ENCODE results near the gene WDR33.

Gene WDR33

DNA sequence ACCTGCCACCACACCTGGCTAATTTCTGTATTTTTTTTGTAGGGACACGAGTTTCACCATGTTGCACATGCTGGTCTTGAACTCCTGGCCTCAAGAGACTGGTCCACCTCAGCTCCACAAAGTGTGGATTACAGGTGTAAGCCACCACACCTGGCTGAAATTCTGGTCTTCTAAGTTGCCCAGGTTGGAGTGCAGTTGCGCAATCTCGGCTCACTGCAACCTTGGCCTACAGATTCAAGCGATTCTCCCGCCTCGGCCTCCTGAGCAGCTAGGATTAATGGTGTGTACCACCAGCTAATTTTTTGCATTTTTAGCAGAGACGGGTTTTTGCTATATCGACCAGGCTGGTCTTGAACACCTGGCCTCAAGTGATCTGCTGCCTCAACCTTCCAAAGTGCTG is 41.4 kb upstream of the WDR33 start:
- Histone ChIP-seq H3K9me3 (no peaks in the 10 kb centered on the region), H3K27me3 (no peaks in the 10 kb centered on the region), H3K27ac (no peak overlapping the region), H3K4me3 (no peak overlapping the region), H3K36me3 (peaks cover 20 to 54% (median 49%) of the 10 kb centered on the region in 3 donors), H3K4me1 (peaks cover 3 to 27% (median 16%) of the 10 kb centered on the region in 4 donors)
- TF ChIP-seq, protein P1, sequence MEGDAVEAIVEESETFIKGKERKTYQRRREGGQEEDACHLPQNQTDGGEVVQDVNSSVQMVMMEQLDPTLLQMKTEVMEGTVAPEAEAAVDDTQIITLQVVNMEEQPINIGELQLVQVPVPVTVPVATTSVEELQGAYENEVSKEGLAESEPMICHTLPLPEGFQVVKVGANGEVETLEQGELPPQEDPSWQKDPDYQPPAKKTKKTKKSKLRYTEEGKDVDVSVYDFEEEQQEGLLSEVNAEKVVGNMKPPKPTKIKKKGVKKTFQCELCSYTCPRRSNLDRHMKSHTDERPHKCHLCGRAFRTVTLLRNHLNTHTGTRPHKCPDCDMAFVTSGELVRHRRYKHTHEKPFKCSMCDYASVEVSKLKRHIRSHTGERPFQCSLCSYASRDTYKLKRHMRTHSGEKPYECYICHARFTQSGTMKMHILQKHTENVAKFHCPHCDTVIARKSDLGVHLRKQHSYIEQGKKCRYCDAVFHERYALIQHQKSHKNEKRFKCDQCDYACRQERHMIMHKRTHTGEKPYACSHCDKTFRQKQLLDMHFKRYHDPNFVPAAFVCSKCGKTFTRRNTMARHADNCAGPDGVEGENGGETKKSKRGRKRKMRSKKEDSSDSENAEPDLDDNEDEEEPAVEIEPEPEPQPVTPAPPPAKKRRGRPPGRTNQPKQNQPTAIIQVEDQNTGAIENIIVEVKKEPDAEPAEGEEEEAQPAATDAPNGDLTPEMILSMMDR (IDR thresholded peaks at IDR 0.05): no peak
- intact Hi-C loops (cut with DNase I; ENCODE audit: low total_unique reads): no loop called here
- DNase-seq: no peak

DNA sequence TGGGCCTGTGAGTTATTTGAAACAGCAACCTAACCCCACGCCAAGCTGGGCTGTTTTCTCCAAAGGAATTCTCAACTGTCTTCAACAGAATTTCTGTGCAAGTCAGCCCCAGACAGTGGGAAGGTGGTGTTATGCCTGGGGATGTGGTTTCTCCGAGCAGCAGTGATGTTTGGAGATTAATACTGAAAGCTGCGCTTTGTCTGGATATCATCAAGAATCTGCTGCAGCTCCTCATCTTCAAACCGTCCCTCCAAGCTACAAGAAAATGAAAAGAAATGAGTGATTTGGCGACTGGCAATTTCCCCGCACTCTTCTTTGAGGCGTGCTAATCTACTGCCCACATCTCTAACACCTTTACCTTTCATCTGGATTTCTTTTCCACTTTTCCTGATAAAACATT is 37.0 kb upstream of the WDR33 start:
- Histone ChIP-seq H3K4me3 (no peak overlapping the region), H3K27ac (no peak overlapping the region), H3K4me1 (no peaks in the 10 kb centered on the region), H3K9me3 (no peaks in the 10 kb centered on the region), H3K27me3 (no peaks in the 10 kb centered on the region), H3K36me3 (peaks cover 35 to 80% (median 68%) of the 10 kb centered on the region in 3 donors)
- intact Hi-C loops (cut with DNase I; ENCODE audit: low total_unique reads): no loop called here
- TF ChIP-seq, protein P1 (IDR thresholded peaks at IDR 0.05): no peak
- DNase-seq: no peak

DNA sequence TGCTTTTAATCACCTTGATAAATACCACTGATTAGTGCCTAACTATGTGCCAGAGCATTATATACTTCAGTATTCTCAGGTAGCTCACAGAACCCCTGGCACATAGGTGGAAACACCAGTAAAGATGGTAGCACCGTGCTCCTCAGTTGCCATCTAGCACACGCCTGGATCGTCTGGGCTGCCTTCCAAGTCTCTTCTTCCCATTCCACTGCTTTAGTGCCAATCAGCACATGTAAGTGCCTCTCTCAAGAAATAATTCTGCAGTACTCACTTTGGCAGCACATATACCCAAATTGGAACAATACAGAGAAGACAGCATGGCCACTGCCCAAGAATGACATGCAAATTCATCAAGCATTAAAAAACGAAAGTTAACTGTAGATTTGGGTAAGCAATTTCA is 34.0 kb upstream of the WDR33 start:
- Histone ChIP-seq H3K4me1 (no peaks in the 10 kb centered on the region), H3K27me3 (no peaks in the 10 kb centered on the region), H3K27ac (no peak overlapping the region), H3K9me3 (no peaks in the 10 kb centered on the region), H3K36me3 (peaks cover 25 to 51% (median 43%) of the 10 kb centered on the region in 3 donors), H3K4me3 (no peak overlapping the region)
- intact Hi-C loops (cut with DNase I; ENCODE audit: low total_unique reads): no loop called here
- TF ChIP-seq, protein P1 (IDR thresholded peaks at IDR 0.05): no peak
- DNase-seq: no peak

DNA sequence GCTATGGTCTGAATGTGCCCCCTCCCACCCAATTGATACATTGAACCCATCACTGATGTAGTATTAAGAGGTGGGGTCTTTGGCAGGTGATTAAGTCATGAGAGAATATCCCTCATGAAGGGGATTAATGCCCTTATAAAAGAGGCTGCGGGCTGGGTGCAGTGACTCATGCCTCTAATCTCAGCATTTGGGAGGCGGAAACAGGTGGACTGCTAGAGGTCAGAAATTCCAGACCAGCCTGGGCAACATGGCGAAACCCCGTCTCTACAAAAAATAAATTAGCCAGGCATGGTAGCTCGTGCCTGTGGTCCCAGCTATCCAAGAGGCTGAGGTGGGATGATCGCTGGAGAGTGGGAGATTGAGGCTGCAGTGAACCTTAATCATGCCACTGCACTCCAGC is 32.7 kb upstream of the WDR33 start:
- no peak overlapping the region for H3K4me3 ChIP-seq
- H3K36me3 ChIP-seq: peaks cover 25 to 40% (median 31%) of the 10 kb centered on the region in 3 donors
- no peaks in the 10 kb centered on the region for H3K9me3 ChIP-seq
- H3K27me3 ChIP-seq: no peaks in the 10 kb centered on the region
- TF ChIP-seq, protein P1 (IDR thresholded peaks at IDR 0.05): no peak
- H3K27ac ChIP-seq: no peak overlapping the region
- H3K4me1 ChIP-seq: no peaks in the 10 kb centered on the region
- no peak for DNase-seq
- intact Hi-C loops (cut with DNase I; ENCODE audit: low total_unique reads): no loop called here

DNA sequence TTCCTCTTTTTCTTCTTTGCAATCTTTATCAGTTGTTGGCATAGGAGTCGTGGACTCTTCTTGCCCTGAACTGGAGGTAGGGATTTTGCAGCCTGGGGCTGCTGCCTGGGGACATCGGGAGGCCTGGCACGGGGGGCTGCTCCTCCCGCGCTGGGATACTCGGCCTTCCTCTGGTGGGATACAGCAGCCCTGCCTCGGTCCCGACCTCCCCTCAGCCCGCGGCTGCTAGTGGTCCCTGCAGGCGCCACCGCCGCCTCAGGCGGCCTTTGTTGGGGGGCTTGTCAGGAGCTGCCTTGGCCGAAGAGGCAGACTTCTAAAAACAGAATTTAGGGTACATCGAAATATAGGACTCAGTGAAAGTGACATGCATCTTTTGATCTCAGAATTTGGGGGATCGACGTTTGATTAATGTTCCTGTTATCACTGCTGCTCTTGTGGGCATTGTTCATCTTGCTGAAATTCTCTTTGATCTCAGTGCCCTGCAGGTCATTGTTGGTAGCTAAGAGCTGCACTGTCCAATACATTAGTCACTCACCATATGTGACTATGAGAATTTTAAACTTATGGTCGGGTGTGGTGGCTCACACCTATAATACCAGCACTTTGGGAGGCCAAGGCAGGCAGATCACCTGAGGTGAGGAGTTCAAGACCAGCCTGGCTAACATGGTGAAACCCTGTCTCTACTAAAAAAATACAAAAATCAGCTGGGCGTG is 30.7 kb upstream of the WDR33 start:
- TF ChIP-seq, protein P1 (IDR thresholded peaks at IDR 0.05): no peak
- DNase-seq: no peak
- H3K27ac ChIP-seq: no peak overlapping the region
- intact Hi-C loops (cut with DNase I; ENCODE audit: low total_unique reads): no loop called here
- no peak overlapping the region for H3K4me3 ChIP-seq
- H3K27me3 ChIP-seq: no peaks in the 10 kb centered on the region
- H3K9me3 ChIP-seq: no peaks in the 10 kb centered on the region
- no peaks in the 10 kb centered on the region for H3K4me1 ChIP-seq
- peaks cover 7 to 20% (median 12%) of the 10 kb centered on the region in 3 donors for H3K36me3 ChIP-seq

All from tibial artery (tissue), 4 donors.